Measurements from ENCODE around the gene WWOX. TPM values are rescaled to one million over a fixed set of nuclear protein-coding genes. Genes with fewer than 3 reads are reported as not detected.

Gene WWOX
- total and polyA plus RNA-seq, 2 donors (not counting 3 experiments of a cell fraction or from before 2014, with no cell fraction given), result 6.2 to 12.5 TPM

GRCh38 chr16:78706637-78707036 lies 607.2 kb downstream of the WWOX start:
- TF ChIP-seq JUN (IDR thresholded peaks at IDR 0.05; ENCODE audit: borderline replicate concordance, insufficient read depth, insufficient read length, low read depth) (no peak), POLR2A (IDR thresholded peaks at IDR 0.05; ENCODE audit: low read depth, low read length) (no peak), POLR2AphosphoS5 (IDR thresholded peaks at IDR 0.05; ENCODE audit: insufficient read depth, low read depth, low read length) (no peak)
- FAIRE-seq (no peak), DNase-seq (ENCODE audit: low read depth, low spot score) (no peak)
- H3K4me2 ChIP-seq (ENCODE audit: insufficient read depth, low read length), result no peak overlapping the region
- no TSS peak for BruUV-seq (replicated peaks)
- CTCF ChIA-PET, result interaction anchor here (1.3 kb wide), 1 partner anchor 1663 kb away, joined by 3 read pairs; no protein-coding TSS in a partner anchor
- no peaks in the 10 kb centered on the region for H3K79me2 ChIP-seq (ENCODE audit: control insufficient read depth, insufficient read depth, low read length)
- POLR2A ChIA-PET, result no interaction called here
- no peak overlapping the region for H3K27ac ChIP-seq (ENCODE audit: insufficient read depth, low read depth, low read length)
- peaks cover 3% of the 10 kb centered on the region for H3K9me3 ChIP-seq (replicated peaks; ENCODE audit: control insufficient read depth, insufficient read depth, low read length)
- no peak overlapping the region for H3K4me3 ChIP-seq (replicated peaks in 1 of 3; ENCODE audit: insufficient read depth in 1 of 3, low read depth in 1 of 3, low read length in 3 of 3)
- dilution Hi-C loops (cut with MboI; ENCODE audit: extremely low pct_ligation_motif_present, low sequenced_read_pairs) (no loop called here), intact Hi-C loops (cut with micrococcal nuclease) (no loop called here)
- no peak overlapping the region for H2AFZ ChIP-seq (ENCODE audit: low read depth, low read length)
- H3K36me3 ChIP-seq (ENCODE audit: control insufficient read depth in 2 of 2, extremely low read depth in 1 of 2, insufficient read depth in 2 of 2, low read length in 2 of 2), result no peaks in the 10 kb centered on the region
- no peaks in the 10 kb centered on the region for H3K4me1 ChIP-seq (ENCODE audit: control insufficient read depth, extremely low read depth, insufficient read depth, low read length)
- no peaks in the 10 kb centered on the region for H3K27me3 ChIP-seq (ENCODE audit: control insufficient read depth in 2 of 2, insufficient read depth in 2 of 2, low read length in 2 of 2)
- H3K9ac ChIP-seq (replicated peaks; ENCODE audit: extremely low read depth, insufficient read depth, low read length), result no peak overlapping the region
- H3K9me1 ChIP-seq (replicated peaks; ENCODE audit: control insufficient read depth, extremely low read depth, insufficient read depth, low read length), result no peaks in the 10 kb centered on the region
- H4K20me1 ChIP-seq (replicated peaks; ENCODE audit: control insufficient read depth, extremely low read depth, insufficient read depth, low read length), result no peaks in the 10 kb centered on the region

- dilution Hi-C loops (cut with MboI; ENCODE audit: extremely low pct_ligation_motif_present, low sequenced_read_pairs), result no loop called here
- Histone ChIP-seq H3K79me2 (ENCODE audit: control insufficient read depth, insufficient read depth, low read length) (no peaks in the 10 kb centered on the region), H3K4me1 (ENCODE audit: control insufficient read depth, extremely low read depth, insufficient read depth, low read length) (no peaks in the 10 kb centered on the region), H3K4me3 (replicated peaks in 1 of 3; ENCODE audit: insufficient read depth in 1 of 3, low read depth in 1 of 3, low read length in 3 of 3) (no peak overlapping the region), H3K9me1 (replicated peaks; ENCODE audit: control insufficient read depth, extremely low read depth, insufficient read depth, low read length) (no peaks in the 10 kb centered on the region), H4K20me1 (replicated peaks; ENCODE audit: control insufficient read depth, extremely low read depth, insufficient read depth, low read length) (no peaks in the 10 kb centered on the region), H3K9ac (replicated peaks; ENCODE audit: extremely low read depth, insufficient read depth, low read length) (no peak overlapping the region), H3K9me3 (replicated peaks; ENCODE audit: control insufficient read depth, insufficient read depth, low read length) (peaks cover 3% of the 10 kb centered on the region), H3K27ac (ENCODE audit: insufficient read depth, low read depth, low read length) (no peak overlapping the region), H3K27me3 (ENCODE audit: control insufficient read depth in 2 of 2, insufficient read depth in 2 of 2, low read length in 2 of 2) (no peaks in the 10 kb centered on the region), H3K4me2 (ENCODE audit: insufficient read depth, low read length) (no peak overlapping the region), H2AFZ (ENCODE audit: low read depth, low read length) (no peak overlapping the region), H3K36me3 (ENCODE audit: control insufficient read depth in 2 of 2, extremely low read depth in 1 of 2, insufficient read depth in 2 of 2, low read length in 2 of 2) (no peaks in the 10 kb centered on the region)
- ChIA-PET POLR2A (no interaction called here), CTCF (no interaction called here)
- DNase-seq (ENCODE audit: low read depth, low spot score), result no peak
- TF ChIP-seq CTCF (IDR thresholded peaks at IDR 0.05; ENCODE audit: extremely low read depth in 1 of 2, insufficient read depth in 1 of 2, low read depth in 1 of 2, low read length in 2 of 2), result no peak
- intact Hi-C loops (cut with micrococcal nuclease), result no loop called here
- FAIRE-seq, result no peak
- BruUV-seq (replicated peaks), result no TSS peak
Observed at GRCh38 chr16:78709137-78709884, 609.9 kb downstream of the WWOX start.
